ENCODE results near the gene LRRC7.
"Not testable (repeated sequence)": the region's sequence is repeated elsewhere in the genome, so short reads cannot be mapped to it uniquely, and the experiment has no call there.

Gene LRRC7

GRCh38 chr1:69693921-69694675, 126.4 kb downstream of the LRRC7 start:
- no peaks in the 10 kb centered on the region for H3K36me3 ChIP-seq (ENCODE audit: insufficient read depth, low read length)
- H3K4me1 ChIP-seq (ENCODE audit: insufficient read depth, low read length) = peaks cover 3% of the 10 kb centered on the region; the same call in 1 of the 2 replicates
- H3K9ac ChIP-seq (ENCODE audit: low read depth, low read length) = no peak overlapping the region
- no peaks in the 10 kb centered on the region for H3K9me3 ChIP-seq (ENCODE audit: control insufficient read depth, insufficient read depth, low read length)

- Histone ChIP-seq H3K9ac (ENCODE audit: low read depth, low read length) (no peak overlapping the region), H3K9me3 (ENCODE audit: control insufficient read depth, insufficient read depth, low read length) (no peaks in the 10 kb centered on the region), H3K4me1 (ENCODE audit: insufficient read depth, low read length) (no peaks in the 10 kb centered on the region), H3K36me3 (ENCODE audit: insufficient read depth, low read length) (no peaks in the 10 kb centered on the region)
Measured at GRCh38 chr1:69697340-69697739, 129.6 kb downstream of the LRRC7 start.

- Histone ChIP-seq H3K9me3 (ENCODE audit: control insufficient read depth, insufficient read depth, low read length) (no peaks in the 10 kb centered on the region), H3K4me1 (ENCODE audit: insufficient read depth, low read length) (no peaks in the 10 kb centered on the region), H3K9ac (ENCODE audit: low read depth, low read length) (no peak overlapping the region), H3K36me3 (ENCODE audit: insufficient read depth, low read length) (no peaks in the 10 kb centered on the region)
Measured at GRCh38 chr1:69700770-69701169, 133.0 kb downstream of the LRRC7 start.

GRCh38 chr1:69702085-69702484, 134.4 kb downstream of the LRRC7 start:
- H3K9me3 ChIP-seq (ENCODE audit: control insufficient read depth, insufficient read depth, low read length) = no peaks in the 10 kb centered on the region
- H3K4me1 ChIP-seq (ENCODE audit: insufficient read depth, low read length) = no peaks in the 10 kb centered on the region
- H3K36me3 ChIP-seq (ENCODE audit: insufficient read depth, low read length) = no peaks in the 10 kb centered on the region
- H3K9ac ChIP-seq (ENCODE audit: low read depth, low read length) = no peak overlapping the region

GRCh38 chr1:69706473-69706872, 138.8 kb downstream of the LRRC7 start:
- H3K4me1 ChIP-seq (ENCODE audit: insufficient read depth, low read length) = no peaks in the 10 kb centered on the region
- no peak overlapping the region for H3K9ac ChIP-seq (ENCODE audit: low read depth, low read length)
- H3K36me3 ChIP-seq (ENCODE audit: insufficient read depth, low read length) = no peaks in the 10 kb centered on the region
- H3K9me3 ChIP-seq (ENCODE audit: control insufficient read depth, insufficient read depth, low read length) = no peaks in the 10 kb centered on the region

GRCh38 chr1:69707103-69707502, 139.4 kb downstream of the LRRC7 start:
- Histone ChIP-seq H3K9me3 (ENCODE audit: control insufficient read depth, insufficient read depth, low read length) (no peaks in the 10 kb centered on the region), H3K36me3 (ENCODE audit: insufficient read depth, low read length) (no peaks in the 10 kb centered on the region), H3K4me1 (ENCODE audit: insufficient read depth, low read length) (no peaks in the 10 kb centered on the region), H3K9ac (ENCODE audit: low read depth, low read length) (no peak overlapping the region)

- H3K36me3 ChIP-seq (ENCODE audit: insufficient read depth, low read length) = no peaks in the 10 kb centered on the region
- H3K9me3 ChIP-seq (ENCODE audit: control insufficient read depth, insufficient read depth, low read length) = no peaks in the 10 kb centered on the region
- no peak overlapping the region for H3K9ac ChIP-seq (ENCODE audit: low read depth, low read length)
- no peaks in the 10 kb centered on the region for H3K4me1 ChIP-seq (ENCODE audit: insufficient read depth, low read length)
Measured at GRCh38 chr1:69710484-69711189, 142.9 kb downstream of the LRRC7 start.

- H3K36me3 ChIP-seq (ENCODE audit: insufficient read depth, low read length) = no peaks in the 10 kb centered on the region
- H3K9ac ChIP-seq (ENCODE audit: low read depth, low read length) = no peak overlapping the region
- no peaks in the 10 kb centered on the region for H3K4me1 ChIP-seq (ENCODE audit: insufficient read depth, low read length)
- no peaks in the 10 kb centered on the region for H3K9me3 ChIP-seq (ENCODE audit: control insufficient read depth, insufficient read depth, low read length)
Measured at GRCh38 chr1:69711190-69711930, 143.6 kb downstream of the LRRC7 start.

GRCh38 chr1:69717834-69718233, 150.1 kb downstream of the LRRC7 start:
- H3K4me1 ChIP-seq (ENCODE audit: insufficient read depth, low read length); H3K9ac ChIP-seq (ENCODE audit: low read depth, low read length); H3K9me3 ChIP-seq (ENCODE audit: control insufficient read depth, insufficient read depth, low read length); H3K36me3 ChIP-seq (ENCODE audit: insufficient read depth, low read length): not testable (repeated sequence)

GRCh38 chr1:69728206-69728605, 160.5 kb downstream of the LRRC7 start:
- Histone ChIP-seq H3K9ac (ENCODE audit: low read depth, low read length) (no peak overlapping the region), H3K9me3 (ENCODE audit: control insufficient read depth, insufficient read depth, low read length) (peaks cover 13% of the 10 kb centered on the region; the same call in 1 of the 2 replicates), H3K36me3 (ENCODE audit: insufficient read depth, low read length) (no peaks in the 10 kb centered on the region), H3K4me1 (ENCODE audit: insufficient read depth, low read length) (no peaks in the 10 kb centered on the region)

GRCh38 chr1:69733061-69733460, 165.3 kb downstream of the LRRC7 start:
- Histone ChIP-seq H3K4me1 (ENCODE audit: insufficient read depth, low read length) (no peaks in the 10 kb centered on the region), H3K9ac (ENCODE audit: low read depth, low read length) (no peak overlapping the region), H3K36me3 (ENCODE audit: insufficient read depth, low read length) (no peaks in the 10 kb centered on the region), H3K9me3 (ENCODE audit: control insufficient read depth, insufficient read depth, low read length) (peaks cover 20% of the 10 kb centered on the region; the same call in 1 of the 2 replicates)

- Histone ChIP-seq H3K4me1 (ENCODE audit: insufficient read depth, low read length) (no peaks in the 10 kb centered on the region), H3K9ac (ENCODE audit: low read depth, low read length) (no peak overlapping the region), H3K9me3 (ENCODE audit: control insufficient read depth, insufficient read depth, low read length) (peaks cover 7% of the 10 kb centered on the region; the same call in 1 of the 2 replicates), H3K36me3 (ENCODE audit: insufficient read depth, low read length) (no peaks in the 10 kb centered on the region)
Measured at GRCh38 chr1:69737527-69738185, 169.9 kb downstream of the LRRC7 start.

GRCh38 chr1:69738458-69739250, 170.9 kb downstream of the LRRC7 start:
- Histone ChIP-seq H3K4me1 (ENCODE audit: insufficient read depth, low read length) (peaks cover 4% of the 10 kb centered on the region; the same call in 1 of the 2 replicates), H3K9ac (ENCODE audit: low read depth, low read length) (no peak overlapping the region), H3K36me3 (ENCODE audit: insufficient read depth, low read length) (no peaks in the 10 kb centered on the region), H3K9me3 (ENCODE audit: control insufficient read depth, insufficient read depth, low read length) (peaks cover 7% of the 10 kb centered on the region; the same call in 1 of the 2 replicates)
